ENCODE results near the gene MTCL1. TPM values are rescaled to one million over a fixed set of nuclear protein-coding genes. Genes with fewer than 3 reads are reported as not detected.

Gene MTCL1
- total RNA-seq, 1 donor = 54.9 TPM

GRCh38 chr18:8745355-8746014 lies 40.1 kb downstream of the MTCL1 start:
- DNase-seq (ENCODE audit: low read depth) = no peak
- no peak overlapping the region for H3K4me3 ChIP-seq (ENCODE audit: low read depth, low read length)
- TF ChIP-seq CTCF (IDR thresholded peaks at IDR 0.05; ENCODE audit: insufficient read depth, low read length) = no peak

- peak; percentile 62 for DNase-seq (ENCODE audit: low read depth)
- TF ChIP-seq CTCF (IDR thresholded peaks at IDR 0.05; ENCODE audit: insufficient read depth, low read length) = no peak
- no peak overlapping the region for H3K4me3 ChIP-seq (ENCODE audit: low read depth, low read length)
Measured at GRCh38 chr18:8747440-8747937, 42.1 kb downstream of the MTCL1 start.

- TF ChIP-seq CTCF (IDR thresholded peaks at IDR 0.05; ENCODE audit: insufficient read depth, low read length) = no peak
- no peak overlapping the region for H3K4me3 ChIP-seq (ENCODE audit: low read depth, low read length)
- DNase-seq (ENCODE audit: low read depth) = no peak
Measured at GRCh38 chr18:8749492-8749891, 44.1 kb downstream of the MTCL1 start.

GRCh38 chr18:8750954-8751415 lies 45.6 kb downstream of the MTCL1 start:
- H3K4me3 ChIP-seq (ENCODE audit: low read depth, low read length) = no peak overlapping the region
- no peak for TF ChIP-seq CTCF (IDR thresholded peaks at IDR 0.05; ENCODE audit: insufficient read depth, low read length)
- DNase-seq (ENCODE audit: low read depth) = peak; percentile 81

GRCh38 chr18:8751692-8752091 lies 46.3 kb downstream of the MTCL1 start:
- DNase-seq (ENCODE audit: low read depth) = no peak
- TF ChIP-seq CTCF (IDR thresholded peaks at IDR 0.05; ENCODE audit: insufficient read depth, low read length) = no peak
- H3K4me3 ChIP-seq (ENCODE audit: low read depth, low read length) = no peak overlapping the region

- DNase-seq (ENCODE audit: low read depth) = peak; percentile 56
- no peak overlapping the region for H3K4me3 ChIP-seq (ENCODE audit: low read depth, low read length)
- TF ChIP-seq CTCF (IDR thresholded peaks at IDR 0.05; ENCODE audit: insufficient read depth, low read length) = no peak
Measured at GRCh38 chr18:8752329-8752728, 47.0 kb downstream of the MTCL1 start.

Measured in fibroblast of the aortic adventitia (primary cell).